AG09319 (cell line): ENCODE results near the gene ANKRD12.

Experiments used
- DNase-seq: peaks from one replicate; pipeline ENCODE4 v3.0.0-alpha.2; 2010; ENCODE audit warnings: low read depth; ENCODE audit errors: extremely low read depth
- CTCF ChIP-seq: IDR thresholded peaks from 2 replicates; pipeline ENCODE4 v1.5.1; 2011; ENCODE audit warnings: low read depth, mild to moderate bottlenecking, inconsistent platforms, low read length, moderate library complexity

ANKRD12 gene

GRCh38 chr18:9120796-9121195 is 15.8 kb upstream of the ANKRD12 start:
- DNase-seq = no peak
- TF ChIP-seq CTCF = no peak

GRCh38 chr18:9123520-9123919 is 13.1 kb upstream of the ANKRD12 start:
- no peak for TF ChIP-seq CTCF

GRCh38 chr18:9124824-9125223 is 11.8 kb upstream of the ANKRD12 start:
- no peak for DNase-seq
- TF ChIP-seq CTCF = no peak

More at GRCh38 chr18:9123520-9123919, 13.1 kb upstream of the ANKRD12 start:
- DNase-seq = no peak

- no peak for DNase-seq
- TF ChIP-seq CTCF = no peak
These were observed 10.2 kb upstream of the ANKRD12 start for GRCh38 chr18:9126337-9126736.

- no peak for DNase-seq
- TF ChIP-seq CTCF = no peak
These were observed 6.4 kb upstream of the ANKRD12 start for GRCh38 chr18:9130195-9130594.

- DNase-seq = no peak
- no peak for TF ChIP-seq CTCF
These were observed 5.8 kb upstream of the ANKRD12 start for GRCh38 chr18:9130806-9131205.

- no peak for DNase-seq
- no peak for TF ChIP-seq CTCF
These were observed 4.0 kb upstream of the ANKRD12 start for GRCh38 chr18:9132628-9133027.
